DMS153 treated with DMSO at 0.1 percent for 48 hours (cell line): ENCODE measurements around the gene KAT2A.

Experiments
- DNase-seq: peaks from one replicate; lab custom pipeline; 2025; ENCODE audit not compliant: unreplicated experiment; lab: John Stamatoyannopoulos, UW

The KAT2A gene

DNA sequence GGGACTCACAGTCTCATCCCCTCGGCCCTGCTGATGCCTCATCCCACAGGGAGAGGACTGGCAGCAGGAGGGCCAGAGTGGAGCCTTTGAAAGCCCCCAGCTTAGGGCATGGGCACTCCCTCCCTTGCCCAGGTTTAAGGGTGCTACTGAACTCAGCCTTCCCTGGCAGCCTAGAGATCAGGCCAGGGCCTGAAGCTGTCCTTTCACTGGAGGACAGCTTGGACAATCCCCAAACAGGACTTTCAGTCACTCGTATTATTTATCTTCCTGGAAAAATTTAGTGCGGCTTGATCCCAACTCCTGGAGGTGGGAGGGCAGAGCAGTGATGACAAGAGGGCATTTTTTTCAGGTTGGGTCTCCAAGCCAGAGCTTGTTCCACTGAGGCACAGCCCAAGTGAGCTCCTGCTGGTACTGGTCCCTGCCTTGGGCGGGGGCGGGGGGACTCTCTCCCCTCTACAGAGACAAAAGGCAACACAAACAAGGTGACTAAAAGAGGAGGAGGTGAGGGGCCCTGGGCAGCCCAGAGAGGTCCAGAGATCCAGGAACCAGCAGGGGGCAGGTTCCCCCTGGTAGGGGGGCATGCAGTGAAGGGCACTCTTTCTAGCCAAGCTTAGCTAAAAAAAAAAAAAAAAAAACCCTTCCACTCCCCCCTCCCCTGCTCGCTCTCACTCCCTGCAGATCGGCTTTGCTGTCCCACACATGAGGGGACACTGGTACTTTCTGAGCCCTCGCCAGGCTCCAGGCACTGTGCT lies 24.6 kb downstream of the KAT2A start:
- DNase-seq = no peak

DNA sequence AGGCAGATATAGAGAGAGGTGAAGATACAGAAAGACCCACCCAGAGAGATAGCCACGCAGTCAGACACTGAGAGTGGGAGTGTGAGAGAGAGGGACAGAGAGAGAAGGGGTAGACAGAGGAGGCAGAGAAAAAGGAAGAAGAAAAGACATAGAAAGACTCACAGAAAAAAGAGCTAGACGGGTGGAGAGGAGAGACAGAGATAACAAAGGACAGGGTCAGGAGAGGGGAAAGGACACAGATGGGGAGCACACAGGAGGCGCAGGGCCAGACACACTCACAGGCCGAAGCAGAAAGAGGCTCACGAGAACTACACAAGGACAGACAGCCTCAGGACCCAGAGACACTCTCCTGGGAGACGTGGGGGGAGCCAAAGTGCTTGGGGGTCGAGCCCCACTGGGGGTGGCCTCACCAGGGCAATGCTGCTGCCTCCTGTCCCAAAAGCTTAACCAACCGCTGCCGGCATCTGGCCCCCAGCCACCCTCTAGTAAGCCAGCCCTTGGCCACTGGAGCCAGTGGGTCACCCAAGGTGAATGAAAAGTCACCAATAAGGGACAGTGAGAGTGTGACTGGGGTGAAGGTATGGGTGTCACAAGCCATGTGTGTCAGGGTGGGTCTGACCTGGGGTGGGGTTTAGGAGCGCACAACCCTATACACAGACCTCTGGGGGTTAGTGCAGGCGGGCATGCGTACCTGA lies 26.6 kb downstream of the KAT2A start:
- DNase-seq = no peak

DNA sequence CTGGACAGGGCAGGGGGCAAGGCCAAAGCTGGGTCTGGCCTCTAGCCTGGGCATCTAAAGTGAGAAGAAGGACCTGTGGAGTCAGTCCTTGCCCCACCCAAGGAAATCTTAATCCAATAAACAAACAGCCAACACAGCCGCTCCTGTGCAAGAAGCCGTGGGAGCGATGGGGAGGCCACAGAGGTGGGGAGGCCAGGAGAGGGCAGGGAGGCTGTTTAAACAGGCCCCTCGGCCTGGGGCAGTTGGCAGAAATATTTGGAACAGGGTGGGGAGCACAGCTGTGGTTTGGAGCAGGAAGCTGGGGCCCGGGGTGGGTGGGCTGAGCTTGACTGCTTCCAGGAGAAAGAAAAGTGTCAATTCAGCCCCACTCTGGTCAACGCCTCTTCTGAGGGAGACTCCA lies 28.2 kb downstream of the KAT2A start:
- no peak for DNase-seq

DNA sequence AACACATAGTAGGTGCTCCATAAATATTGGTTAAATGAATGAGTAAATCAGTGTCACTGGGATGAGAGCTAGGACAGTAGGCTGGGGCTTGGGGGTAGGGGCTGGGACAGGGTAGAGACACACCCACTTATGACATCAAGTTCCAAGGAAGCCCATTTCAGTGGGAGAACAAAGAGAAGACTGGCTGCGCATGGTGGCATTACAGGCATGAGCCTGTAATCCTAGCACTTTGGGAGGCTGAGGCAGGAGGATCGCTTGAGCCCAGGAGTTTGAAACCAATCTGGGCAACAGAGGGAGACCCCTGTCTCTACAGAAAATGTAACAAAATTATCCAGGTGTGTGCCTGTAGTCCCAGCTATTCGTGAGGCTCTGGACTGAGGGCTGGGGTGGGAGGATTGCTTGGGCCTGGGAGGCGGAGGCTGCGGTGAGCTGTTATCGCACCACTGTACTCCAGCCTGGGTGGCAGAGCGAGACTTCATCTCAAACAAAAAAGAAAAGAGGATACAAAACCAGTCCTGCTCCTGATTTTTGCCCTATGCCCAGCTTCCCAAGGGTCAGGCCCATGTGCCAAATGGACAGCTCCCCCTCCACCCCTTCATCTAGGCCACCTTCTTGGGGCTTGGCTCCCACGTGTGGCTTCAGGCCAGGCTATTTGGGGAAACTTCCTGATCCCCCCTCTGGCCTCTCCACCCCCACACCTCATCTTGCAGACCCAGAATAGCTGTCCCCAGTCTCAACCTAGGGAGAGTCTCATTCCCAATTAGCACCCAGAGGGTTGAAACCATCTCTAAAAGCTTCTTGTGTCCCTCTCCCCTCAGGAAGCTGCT lies 30.0 kb downstream of the KAT2A start:
- DNase-seq = no peak

DNA sequence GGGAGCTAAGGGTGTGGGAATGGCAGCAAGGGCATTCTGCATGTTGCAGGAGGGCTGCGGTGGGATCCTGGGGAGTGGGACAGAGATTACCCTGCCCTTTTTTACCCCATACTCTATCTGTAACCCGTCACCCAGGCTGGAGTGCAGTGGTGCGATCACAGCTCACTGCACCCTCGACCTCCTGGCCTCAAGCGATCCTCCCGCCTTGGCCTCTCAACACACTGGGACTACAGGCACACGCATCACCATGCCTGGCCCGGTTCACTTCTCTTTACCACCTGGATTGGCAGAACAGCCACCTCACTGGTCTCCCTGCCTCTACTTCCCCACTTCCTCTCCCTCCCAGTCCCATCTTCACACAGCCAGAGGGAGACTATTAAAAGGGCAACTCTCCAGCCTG lies 32.4 kb downstream of the KAT2A start:
- DNase-seq = no peak

DNA sequence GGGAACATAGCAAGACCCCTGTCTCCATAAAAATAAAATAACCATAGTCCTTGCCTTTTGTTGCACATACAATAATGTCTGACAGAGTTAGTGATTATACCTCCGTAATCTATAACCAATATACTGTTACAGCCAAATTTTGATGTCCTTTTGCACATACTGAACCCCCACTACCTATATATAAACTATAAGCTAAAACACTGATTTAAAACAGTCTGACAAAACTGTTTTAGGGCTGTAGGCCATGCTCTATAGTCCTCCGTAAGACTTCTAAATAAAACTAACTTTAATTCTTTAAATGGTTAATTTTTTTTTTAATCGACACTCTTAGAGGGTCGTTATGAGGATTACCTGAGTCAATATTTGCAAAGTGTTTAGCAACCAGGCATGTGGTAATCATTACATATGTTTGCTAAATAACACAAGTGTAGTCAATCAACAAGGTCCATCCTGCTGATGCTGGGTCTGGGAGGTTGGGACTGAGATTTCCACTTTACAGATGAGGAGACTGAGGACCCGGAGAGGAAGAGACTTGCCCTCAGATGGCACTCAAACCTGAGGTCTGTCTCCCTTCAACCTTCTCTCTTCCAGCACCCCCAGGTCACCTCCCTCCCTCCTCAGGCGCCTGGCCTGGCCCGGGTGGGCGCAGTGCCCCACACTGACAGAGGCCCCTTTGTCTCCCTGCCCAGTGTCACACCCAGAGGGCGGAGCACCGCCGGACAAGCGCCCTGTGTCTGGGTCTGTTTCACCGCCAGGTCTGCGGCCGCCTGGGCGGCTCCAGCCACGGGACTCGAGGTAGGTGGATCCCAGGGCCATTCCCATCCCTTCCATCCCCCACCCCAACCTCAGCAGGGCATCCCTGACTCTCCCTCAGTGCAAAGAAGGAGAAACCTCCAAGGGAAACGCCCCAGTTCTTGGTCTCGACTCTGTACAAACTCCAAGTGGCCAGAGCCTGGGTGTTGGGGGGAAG lies 33.1 kb downstream of the KAT2A start:
- DNase-seq = no peak

DNA sequence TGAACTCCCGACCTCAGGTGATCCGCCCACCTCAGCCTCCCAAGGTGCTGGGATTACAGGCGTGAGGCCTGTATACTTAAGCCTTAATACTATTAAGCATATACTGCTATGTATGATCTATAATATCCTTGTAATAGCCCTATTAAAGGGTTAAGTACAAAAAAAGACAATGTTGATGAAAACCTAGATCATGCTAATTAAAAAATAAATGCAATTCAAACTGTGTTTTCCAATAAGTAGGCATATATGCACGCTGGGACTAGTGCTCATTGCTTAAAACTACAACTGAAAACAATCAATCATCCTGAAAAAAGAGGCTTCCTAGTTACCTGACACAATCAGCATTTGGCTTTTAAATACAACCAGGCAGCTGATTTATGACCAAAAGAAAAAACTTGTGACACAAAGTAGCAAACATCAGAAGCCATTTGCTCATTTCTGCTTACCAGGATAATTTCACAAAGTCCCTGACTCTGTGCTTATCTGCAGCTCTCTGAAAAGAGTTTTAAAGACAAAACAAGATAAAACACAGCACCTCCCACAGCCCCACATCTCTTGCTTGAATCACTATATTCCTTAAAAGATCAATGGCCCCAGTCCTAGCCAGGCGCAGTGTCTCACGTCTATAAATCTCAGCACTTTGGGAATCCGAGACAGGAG lies 34.0 kb downstream of the KAT2A start:
- no peak for DNase-seq

DNA sequence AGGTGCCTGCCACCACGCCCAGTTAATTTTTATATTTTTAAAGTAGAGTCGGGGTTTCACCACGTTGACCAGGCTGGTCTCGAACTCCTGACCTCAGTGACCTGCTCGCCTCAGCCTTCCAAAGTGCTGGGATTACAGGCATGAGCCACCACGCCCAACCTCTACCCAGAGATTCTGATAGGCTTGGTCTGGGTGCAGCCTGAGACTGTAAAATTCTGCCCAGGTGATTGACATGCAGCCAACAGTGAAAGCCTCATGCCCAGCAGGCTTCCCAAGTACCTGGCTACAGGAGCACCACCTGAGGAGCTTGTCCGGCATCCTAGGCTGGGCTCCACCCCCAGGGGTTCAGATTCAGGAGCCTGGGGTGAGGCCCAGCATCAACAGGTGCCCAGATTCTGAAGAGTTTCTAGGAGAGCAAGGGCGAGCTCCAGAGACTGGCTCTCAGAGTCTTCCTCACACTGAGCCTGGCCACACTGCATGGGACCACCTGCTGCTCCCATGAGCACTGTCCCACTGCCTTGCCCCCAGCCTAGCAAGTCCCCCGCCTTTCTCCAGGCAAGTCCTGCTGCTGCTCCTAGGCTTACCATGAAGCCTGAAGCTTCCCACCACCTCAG lies 39.5 kb downstream of the KAT2A start:
- no peak for DNase-seq

DNA sequence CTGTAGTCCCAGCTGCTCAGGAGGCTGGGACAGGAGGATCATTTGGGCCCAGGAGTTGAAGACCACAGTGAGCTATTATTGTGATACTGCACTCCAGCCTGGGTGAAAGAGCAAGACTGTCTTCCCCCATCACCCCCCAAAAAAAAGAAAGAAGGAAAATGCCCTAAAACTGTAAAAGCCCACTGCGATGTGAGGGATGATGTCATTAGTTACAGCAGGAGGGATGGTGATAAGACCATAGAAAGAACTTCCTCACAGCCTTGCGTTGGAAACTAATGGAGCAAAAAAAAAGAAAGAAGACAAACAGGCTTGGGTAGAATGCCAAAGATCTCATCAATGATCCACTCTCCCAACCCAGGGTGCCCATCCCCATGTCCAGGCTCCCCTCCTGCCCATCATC lies 41.6 kb downstream of the KAT2A start:
- DNase-seq = no peak

DNA sequence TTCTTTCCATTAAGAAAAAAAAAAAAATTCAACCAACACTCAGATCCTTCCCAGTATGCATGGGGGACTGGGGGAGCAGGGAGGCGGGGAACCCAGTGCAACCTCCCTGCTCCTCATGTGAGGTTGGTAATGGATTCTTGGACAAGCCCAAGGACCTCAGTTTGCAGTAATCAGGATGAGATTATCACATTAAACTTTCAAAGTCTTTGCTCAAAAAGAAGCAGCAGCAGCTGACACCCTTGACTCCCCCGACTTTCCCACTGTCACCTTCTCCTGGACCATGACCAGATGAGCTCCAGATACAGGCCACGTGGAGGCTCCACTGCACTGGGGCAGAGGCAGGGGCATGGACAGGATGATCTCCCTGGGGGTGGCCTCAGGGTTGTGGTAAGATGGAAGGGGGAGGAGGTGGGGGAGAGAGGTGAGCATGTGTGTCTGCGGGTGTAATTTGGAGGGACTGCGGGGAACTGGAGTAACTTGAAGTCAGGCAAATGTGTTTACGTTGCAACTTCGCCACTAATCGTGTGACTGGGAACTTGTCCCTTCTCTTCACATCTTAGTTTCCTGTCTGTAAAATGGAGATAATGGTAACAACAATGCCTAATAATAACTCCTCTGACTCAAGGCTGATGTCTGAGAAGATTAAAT lies 42.6 kb downstream of the KAT2A start:
- DNase-seq = no peak

DNA sequence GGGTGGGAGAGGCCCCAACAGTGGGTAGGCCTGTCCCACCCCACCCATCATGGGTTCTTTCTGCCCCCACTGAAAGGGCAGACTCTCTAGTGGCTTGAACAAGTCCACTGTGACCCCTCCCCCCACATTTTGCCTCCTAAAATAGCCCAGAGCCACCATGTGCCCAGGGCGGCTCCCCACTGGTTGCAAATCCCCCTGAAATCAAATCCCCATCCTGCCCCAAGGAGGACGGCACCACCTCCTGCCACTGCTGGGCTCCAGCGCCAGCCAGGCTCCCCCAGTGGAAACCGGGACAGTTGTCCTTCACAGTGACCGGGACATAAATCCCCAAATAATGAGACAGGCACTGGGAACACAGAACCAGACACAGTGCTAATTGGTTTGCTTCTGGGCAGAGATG lies 43.4 kb downstream of the KAT2A start:
- DNase-seq = no peak

DNA sequence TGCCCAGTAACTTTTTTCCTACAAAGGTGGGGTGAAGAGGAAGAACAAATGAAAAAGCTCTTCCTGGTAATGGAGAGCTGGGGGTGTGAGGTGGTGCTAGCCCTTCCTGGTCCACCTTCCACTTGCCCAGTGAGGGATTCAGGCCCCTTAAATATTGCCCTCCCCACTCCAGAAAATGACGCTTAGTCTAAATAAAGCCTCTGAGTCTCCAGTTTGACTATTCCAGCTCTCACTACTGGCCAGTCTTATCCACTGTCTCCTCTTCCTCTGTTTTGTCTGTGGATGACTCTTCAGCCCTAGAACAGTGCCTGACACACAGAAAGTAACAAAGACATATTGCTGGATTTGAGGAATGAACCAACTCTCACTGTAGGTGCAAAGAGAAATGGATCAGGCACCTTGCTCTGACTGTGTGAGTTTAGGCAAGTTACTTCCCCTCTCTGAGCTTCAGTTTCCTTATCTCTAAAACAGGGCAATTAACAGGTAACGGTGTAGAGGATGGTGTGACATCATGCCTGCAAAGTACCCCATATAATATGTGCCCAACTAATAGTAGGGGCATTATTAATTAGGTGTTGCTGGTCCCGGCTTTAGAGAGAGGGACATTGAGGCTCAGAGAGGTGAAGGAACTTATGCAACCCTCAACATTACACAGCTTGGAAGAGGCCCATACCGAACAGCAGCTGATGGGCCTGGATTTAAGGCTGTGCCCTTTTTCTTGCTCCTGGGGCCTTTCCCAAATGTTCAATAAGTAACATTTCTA lies 44.2 kb downstream of the KAT2A start:
- DNase-seq = no peak

DNA sequence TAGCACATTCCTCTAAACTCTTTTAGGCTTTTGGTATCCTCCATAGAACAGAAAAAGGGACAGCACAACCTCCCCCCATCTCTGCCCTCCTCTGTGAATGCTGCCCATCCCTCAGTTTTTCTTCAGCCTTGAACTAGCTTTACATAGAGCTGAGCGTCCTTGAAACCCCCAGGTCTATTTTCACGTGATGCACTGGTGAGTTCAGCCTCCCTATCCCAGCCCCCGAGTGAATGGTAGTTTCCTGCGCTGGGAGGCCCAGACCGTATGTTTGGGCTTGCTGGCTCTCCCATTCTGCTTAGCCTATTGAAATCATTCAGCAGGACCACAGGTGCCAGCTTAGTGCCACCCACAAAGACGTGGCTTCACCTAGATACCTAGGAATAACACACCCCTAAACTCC lies 45.4 kb downstream of the KAT2A start:
- DNase-seq = no peak

DNA sequence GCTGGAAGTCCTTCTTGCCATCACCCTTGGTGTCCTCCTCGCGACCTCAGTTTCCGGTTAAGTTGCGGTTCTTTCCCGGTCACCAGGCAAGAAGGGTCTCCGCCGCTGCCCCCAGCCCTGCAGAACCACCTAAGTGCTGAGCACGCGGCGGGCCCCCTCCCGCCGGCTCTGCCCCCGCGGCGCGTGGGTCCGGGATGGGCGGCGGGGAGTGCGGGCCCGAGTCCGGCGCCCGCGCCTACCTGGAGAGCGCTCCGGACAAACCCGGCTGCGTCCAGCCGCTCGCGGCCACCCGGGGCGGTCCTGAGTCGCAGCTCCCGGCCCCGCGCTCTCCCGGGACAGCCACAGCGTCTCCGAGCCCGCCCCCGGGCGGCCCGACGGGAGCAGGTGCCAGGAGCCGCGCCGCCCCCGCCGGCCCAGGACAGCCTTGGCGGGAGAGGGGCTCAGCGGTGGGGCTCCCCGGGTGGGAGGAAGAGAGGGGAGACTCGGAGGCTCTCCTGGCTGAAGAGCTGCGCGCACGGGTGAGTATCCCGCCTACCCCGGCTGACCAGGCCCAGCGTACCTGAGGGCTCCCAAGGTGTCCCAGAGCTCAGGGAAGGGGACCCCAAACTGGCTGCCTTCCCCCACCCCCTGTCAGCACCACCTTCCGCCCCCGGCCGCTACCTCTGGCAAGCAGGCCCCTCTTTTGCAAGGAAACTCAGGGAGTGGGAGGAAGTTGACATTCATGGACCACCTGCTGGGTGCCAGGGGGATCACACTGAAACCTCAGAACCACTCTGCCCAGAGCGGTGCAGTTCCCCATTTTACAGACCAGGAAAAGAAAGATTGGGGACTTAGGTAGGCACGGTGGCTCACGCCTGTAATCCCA lies 48.6 kb downstream of the KAT2A start:
- DNase-seq = no peak

DNA sequence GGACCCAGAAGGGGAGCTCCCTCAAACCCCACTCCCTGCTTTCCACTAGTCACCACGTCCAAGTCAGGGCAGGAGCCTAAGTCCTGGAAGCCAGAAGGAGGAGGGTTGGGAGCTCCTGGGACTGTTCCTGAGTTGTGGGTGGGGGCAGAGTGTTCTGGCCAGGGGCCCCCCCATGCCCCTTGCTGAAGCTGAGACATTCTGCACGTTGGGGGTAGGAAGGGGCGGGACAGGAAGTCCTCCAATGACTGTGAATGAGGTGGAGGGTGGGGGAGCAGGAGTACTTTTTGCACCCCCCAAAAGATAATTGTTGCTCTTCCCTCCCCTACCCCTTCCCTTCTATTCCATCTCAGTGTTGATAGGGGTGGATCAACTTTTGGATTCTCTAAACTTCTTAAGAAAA lies 49.4 kb downstream of the KAT2A start:
- no peak for DNase-seq

DNA sequence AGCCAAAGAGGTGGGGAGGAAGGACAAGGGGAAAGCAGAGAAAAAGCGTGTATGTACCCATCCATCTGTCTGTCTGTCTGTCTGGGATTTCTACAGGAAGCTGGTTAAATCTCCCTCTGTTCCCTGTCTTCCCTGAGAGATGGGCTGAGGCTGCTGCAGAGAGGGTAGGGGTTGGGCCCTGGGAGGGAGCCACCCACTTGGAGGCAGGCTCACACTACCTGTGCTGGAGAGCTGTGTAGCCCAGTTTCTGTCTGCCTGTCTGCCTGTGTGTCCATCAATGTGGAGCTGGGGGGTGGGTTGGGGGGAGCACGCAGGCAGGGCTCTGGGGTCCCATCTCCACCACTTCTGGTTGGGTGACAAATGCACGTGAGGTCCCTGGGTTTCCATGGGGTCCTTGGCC lies 52.2 kb downstream of the KAT2A start:
- no peak for DNase-seq

DNA sequence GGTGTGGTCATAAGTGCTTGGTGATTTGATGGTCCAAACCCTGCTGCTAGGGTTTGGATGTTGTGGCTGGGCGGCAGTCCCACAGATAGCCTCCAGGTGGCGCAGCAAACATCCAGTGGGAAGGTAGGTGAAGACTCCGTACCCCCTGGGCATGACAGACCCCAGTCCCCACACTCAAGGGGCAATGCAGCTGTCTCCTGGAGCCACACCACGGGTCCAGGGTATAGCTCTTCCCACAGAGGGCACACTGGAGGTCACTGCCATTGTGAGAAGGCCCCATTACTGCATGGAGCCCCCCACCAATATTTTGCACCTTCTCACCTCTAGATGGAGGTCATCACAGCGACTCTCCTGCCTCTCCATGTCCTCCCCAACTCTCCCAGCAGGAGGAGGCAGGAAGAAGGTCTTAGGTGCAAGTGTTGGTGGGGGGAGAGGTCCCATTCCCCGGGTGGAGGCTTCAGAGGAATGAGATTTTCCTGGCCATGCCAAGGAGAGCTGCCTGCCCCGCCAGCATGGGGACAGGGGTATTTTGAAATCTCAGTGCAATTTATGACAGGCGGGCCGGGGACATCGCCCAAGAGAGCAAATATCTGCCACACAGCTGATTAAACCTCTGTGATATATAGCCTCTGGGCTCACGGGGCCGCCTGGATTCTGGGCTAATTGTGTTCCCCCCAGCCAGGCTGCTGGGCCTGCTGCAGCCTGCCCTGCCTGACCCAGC lies 53.6 kb downstream of the KAT2A start:
- DNase-seq = no peak
